B cell (primary cell): ENCODE results near the gene NTNG1.

Source experiments
- CTCF ChIP-seq: fragments of 200-600 bp; IDR thresholded peaks from one replicate; pipeline ENCODE4 v1.8.0; 2022; ENCODE audit warnings: antibody characterized with exemption, mild to moderate bottlenecking
- EZH2 ChIP-seq: IDR thresholded peaks from 2 replicates; pipeline ENCODE4 v1.6.1; 2012; ENCODE audit warnings: borderline replicate concordance, low read depth, mild to moderate bottlenecking, moderate library complexity, low read length; ENCODE audit not compliant: insufficient read depth, poor library complexity, severe bottlenecking

- no peak for TF ChIP-seq CTCF
- TF ChIP-seq EZH2, result no peak
Observed at GRCh38 chr1:107298526-107298925, 157.7 kb downstream of the NTNG1 start.
